Measurements from ENCODE around the gene SORCS2.

The SORCS2 gene

GRCh38 chr4:7420661-7421040 lies 228.3 kb downstream of the SORCS2 start:
- no peak for DNase-seq

GRCh38 chr4:7421356-7422150 lies 229.2 kb downstream of the SORCS2 start:
- no peak for DNase-seq

- DNase-seq, result no peak
Observed at GRCh38 chr4:7422151-7422897, 230.0 kb downstream of the SORCS2 start.

GRCh38 chr4:7422898-7423180 lies 230.5 kb downstream of the SORCS2 start:
- no peak for DNase-seq

DNA sequence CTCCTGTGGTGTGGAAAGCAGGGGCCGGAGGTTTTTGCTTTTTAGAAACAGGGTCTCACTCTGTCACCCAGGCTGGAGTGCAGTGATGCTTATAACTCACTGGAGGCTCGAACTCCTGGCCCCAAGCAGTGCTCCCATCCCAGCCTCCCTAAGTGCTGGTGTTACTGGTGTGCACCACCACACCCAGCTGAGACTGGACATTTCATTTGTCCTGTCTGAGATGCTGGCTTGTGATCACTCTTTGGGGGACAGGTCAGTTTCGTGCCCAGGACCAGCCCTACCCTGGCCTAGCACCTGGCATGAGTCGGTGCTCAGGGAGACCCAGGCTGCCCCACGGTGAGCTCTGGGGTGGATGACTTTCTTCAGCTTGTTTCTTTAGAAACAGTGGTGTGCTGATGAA lies 231.1 kb downstream of the SORCS2 start:
- DNase-seq, result no peak

GRCh38 chr4:7423801-7424552 lies 231.6 kb downstream of the SORCS2 start:
- no peak for DNase-seq

- DNase-seq, result no peak
Observed at GRCh38 chr4:7424553-7425111, 232.3 kb downstream of the SORCS2 start.

DNA sequence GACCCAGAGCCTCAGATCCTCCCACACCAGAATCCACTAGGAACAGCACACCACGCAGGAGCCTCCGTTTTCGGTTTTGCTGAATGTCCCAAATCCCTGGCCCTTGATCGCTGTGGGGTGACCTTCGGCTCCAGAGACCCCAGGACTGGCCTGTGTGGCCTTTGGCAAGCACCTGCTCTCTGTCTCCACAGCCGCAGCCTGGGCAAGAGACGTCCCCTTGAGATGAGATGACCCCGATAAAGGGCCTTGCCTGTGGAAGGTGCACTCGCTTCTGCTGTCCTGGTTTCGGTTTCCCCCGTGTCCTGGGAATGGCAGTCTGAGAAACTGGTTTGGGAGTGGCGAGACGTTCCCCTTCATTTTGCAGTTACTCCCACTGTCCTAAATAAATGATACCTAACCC lies 232.8 kb downstream of the SORCS2 start:
- DNase-seq, result no peak

DNA sequence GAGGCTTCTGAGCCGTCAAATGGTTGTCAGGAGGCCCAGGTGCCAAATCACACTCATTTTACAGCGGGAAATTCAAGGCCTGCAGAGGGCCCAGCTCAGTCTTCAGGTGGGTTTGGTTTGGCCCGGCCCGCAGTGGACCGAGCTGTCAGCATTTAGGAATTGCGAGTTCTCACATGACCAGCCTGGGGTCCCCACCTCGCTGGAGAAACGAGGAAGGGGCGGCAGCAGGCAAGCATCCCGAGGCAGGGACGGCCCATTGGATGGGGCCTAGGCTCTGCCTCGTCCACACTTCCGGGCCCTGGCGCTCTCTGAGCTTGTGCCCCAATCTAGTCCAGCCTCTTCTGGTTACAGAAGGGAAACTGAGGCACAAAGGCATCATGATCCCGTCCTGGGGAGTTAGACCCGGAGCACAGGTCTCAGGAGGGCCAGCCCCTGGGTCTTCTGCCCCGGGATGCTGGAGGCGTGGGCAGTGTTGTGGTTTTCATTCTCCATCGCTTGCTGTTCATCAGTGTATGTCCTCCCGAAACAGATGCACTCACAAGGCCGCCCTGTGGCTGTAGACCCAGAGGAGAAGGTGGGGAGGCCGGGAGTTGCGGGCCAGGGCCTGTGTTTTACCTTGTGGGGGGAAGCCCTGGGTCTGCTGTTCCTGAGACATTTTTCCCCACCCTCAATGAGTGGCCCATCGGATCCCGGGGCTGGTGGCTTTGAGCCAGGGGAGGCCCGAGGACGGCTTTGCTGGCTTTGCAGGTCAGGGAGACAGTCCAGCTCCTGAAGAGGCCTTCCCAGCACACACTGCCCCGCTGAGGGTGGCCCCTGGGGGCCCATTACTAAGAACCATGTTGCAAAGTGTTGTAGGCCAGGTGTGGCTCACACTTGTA lies 233.5 kb downstream of the SORCS2 start:
- DNase-seq, result no peak

- DNase-seq, result no peak
Observed at GRCh38 chr4:7426525-7427171, 234.3 kb downstream of the SORCS2 start.

DNA sequence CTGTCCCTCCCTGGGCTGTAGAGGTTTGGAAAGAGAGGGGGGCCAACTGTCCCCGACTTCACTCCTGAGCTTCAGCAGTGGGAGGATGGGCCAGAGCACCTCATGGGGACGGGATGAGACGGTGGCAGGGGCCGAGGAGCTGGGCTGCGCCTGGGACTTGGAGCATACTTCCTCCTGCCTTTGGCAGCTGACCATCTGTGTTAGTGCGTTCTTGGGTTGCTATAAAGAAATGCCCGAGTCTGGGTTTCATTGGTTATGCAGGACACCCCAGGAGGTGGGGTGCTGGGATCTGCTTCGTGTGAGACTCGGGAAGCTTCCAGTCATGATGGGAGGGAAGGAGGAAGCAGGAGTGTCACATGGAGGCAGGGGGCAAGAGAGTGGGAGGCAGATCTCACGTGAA lies 235.0 kb downstream of the SORCS2 start:
- no peak for DNase-seq

GRCh38 chr4:7427831-7428260 lies 235.5 kb downstream of the SORCS2 start:
- no peak for DNase-seq

GRCh38 chr4:7428261-7429068 lies 236.1 kb downstream of the SORCS2 start:
- DNase-seq, result no peak

DNA sequence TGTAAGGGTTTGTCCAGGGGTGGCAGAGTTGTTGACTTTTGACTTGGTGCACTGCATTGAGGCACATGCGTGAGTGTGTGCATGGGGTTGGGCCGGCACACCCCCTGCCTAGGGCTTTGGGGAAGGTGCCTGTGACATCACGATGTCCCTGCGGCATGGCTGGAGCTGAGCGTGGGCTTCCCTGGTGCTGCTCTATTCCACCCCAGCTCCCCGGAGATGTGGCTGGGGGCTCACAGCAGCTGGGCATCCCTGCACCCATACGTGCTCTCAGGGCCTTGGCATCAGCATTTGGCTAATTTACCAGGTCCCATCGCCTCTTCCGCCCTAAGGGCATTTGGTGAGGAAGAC lies 236.7 kb downstream of the SORCS2 start:
- DNase-seq, result no peak

- no peak for DNase-seq
Observed at GRCh38 chr4:7429601-7430078, 237.3 kb downstream of the SORCS2 start.

DNA sequence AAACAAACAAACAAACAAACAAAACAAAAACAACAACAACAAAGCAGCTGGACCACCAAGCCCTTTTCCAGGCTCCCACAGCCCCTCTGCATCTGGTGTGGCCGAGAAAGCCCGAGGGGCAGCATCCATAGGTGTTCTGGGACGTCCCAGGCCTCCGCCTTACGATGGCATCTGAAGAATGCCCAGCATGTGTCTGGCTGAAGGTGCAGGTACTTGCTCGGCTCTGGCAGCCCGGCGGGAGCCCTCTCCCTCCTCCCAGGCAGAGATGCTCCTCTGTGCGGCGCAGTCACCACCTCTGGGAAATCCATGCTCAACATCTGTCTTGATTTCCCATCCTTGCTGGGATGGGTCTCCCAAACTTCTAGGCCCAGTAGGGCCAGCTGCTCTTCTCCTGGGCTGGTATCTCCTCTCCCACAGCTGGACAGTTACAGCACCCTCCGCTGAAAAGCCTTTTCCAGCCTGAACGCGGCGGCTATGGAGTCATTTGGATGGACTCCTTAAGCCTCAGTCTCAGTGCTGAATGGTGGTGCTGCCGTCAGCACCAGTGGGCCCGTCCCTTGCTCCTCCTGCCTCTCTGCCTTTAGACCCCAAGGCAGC lies 238.1 kb downstream of the SORCS2 start:
- DNase-seq, result no peak

GRCh38 chr4:7430965-7431695 lies 238.8 kb downstream of the SORCS2 start:
- DNase-seq, result no peak

- no peak for DNase-seq
Observed at GRCh38 chr4:7431696-7432530, 239.6 kb downstream of the SORCS2 start.
